AG09319 (cell line): ENCODE results near the gene REPS2.
"Not testable (repeated sequence)": the region's sequence is repeated elsewhere in the genome, so short reads cannot be mapped to it uniquely, and the experiment has no call there.

Experiments used
- DNase-seq: peaks from one replicate; pipeline ENCODE4 v3.0.0-alpha.2; 2010; ENCODE audit warnings: low read depth; ENCODE audit errors: extremely low read depth
- TF ChIP-seq, protein P1 (sequence below): IDR thresholded peaks from 2 replicates; pipeline ENCODE4 v1.5.1; 2011; ENCODE audit warnings: low read depth, mild to moderate bottlenecking, inconsistent platforms, low read length, moderate library complexity

Gene REPS2

GRCh38 chrX:16934185-16934584 is 12.3 kb upstream of the REPS2 start:
- DNase-seq: no peak
- TF ChIP-seq, protein P1, sequence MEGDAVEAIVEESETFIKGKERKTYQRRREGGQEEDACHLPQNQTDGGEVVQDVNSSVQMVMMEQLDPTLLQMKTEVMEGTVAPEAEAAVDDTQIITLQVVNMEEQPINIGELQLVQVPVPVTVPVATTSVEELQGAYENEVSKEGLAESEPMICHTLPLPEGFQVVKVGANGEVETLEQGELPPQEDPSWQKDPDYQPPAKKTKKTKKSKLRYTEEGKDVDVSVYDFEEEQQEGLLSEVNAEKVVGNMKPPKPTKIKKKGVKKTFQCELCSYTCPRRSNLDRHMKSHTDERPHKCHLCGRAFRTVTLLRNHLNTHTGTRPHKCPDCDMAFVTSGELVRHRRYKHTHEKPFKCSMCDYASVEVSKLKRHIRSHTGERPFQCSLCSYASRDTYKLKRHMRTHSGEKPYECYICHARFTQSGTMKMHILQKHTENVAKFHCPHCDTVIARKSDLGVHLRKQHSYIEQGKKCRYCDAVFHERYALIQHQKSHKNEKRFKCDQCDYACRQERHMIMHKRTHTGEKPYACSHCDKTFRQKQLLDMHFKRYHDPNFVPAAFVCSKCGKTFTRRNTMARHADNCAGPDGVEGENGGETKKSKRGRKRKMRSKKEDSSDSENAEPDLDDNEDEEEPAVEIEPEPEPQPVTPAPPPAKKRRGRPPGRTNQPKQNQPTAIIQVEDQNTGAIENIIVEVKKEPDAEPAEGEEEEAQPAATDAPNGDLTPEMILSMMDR: no peak

GRCh38 chrX:16946971-16947562 is 609 bp downstream of the REPS2 start:
- TF ChIP-seq, protein P1: no peak
- DNase-seq: no peak

DNA sequence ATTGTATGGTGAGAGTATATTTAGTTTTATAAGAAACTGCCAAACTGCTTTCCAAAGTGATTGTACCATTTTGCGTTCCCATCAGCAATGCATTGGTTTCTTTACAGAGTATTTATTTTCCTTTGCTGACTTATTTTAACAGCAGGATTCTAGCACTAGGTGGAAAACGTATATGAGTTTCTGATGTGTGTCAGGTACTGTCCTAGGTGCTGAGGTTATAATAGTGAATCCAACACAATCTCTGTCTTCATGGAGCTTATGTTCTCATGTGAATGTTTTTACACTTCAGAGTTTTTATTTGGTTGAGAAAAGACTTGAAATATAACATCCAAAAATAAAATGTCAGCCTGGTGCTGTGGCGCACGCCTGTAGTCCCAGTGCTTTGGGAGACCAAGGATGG is 4.0 kb downstream of the REPS2 start:
- TF ChIP-seq, protein P1: no peak
- no peak for DNase-seq

DNA sequence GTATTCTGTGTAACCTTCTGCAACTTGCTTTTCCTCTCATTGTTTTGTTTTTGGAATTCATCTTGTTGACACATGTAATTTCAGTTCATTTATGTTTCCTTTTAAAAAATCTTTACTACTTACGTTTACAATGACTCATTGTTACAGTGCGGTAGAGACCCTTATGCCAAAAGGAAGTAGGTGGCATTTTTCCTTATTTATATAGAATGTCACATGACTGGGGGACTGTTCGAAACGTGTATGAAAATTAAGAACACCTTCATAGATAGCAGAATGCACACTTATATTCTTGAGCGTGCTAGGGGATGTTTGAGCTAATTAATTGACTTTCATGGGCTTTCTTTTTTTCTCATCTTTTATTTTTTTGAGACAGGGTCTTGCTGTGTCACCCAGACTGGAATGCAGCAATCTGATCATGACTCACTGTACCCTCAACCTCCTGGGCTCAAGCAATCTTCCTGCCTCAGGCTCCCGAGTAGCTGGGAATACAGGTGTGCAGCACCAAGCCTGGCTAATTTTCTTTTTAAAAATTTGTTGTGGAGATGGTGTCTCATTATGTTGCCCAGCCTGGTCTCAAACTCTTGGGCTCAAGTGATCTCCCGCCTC is 7.3 kb downstream of the REPS2 start:
- TF ChIP-seq, protein P1: no peak
- no peak for DNase-seq

DNA sequence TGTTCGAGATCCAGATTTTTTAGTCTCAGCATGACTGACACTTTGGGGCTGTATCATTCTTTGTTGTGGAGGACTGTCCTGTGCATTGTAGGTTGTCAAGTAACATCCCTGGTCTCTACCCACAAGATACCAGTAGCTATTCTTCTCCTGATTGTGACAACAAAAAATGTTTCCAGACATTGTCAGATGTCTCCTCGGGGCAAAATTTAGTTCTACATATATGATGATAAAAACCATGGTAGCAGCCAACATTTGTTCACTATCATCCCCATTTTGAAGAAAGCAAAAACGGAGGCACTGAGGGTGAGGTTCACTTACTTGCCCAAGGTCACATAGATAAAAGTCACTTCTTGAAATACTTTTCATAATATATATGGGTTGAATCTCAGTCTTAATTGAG is 11.3 kb downstream of the REPS2 start:
- TF ChIP-seq, protein P1: no peak
- DNase-seq: no peak

DNA sequence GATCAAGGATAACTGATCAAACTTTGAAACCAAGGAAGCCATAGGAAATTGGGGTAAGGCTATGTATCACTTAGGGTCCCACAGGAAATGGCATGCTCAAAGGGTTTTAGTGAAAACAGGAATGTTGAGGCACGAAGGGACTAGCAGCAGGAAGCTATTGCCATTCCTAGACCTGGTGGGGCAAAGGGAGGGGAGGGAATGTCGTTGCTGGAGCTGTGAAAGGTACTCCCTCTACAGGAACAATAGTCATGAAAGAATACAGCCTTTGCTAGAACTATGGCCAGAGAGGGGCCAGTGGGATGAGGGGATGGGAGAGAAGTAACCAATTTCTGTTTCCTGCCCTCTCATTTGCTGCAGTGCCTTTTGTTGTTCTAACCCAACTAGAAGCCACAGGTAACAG is 11.9 kb downstream of the REPS2 start:
- TF ChIP-seq, protein P1: no peak
- no peak for DNase-seq

DNA sequence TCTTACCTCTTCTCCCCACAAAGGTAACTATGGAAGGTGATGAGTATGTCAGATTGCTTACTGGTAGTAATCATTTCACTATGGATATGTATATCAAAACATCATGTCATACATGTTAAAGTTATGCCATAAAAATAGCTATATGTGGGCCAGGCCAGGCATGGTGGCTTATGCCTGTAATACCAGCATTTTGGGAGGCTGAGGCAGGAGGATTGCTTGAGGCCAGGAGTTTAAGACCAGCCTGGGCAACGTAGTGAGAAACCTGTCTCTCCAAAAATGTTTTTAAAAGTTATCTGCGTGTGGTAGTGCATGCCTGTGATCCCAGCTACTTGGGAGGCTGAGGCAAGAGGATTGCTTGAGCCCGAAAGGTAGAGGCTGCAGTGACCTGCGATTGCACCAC is 16.2 kb downstream of the REPS2 start:
- DNase-seq: not testable (repeated sequence)

DNA sequence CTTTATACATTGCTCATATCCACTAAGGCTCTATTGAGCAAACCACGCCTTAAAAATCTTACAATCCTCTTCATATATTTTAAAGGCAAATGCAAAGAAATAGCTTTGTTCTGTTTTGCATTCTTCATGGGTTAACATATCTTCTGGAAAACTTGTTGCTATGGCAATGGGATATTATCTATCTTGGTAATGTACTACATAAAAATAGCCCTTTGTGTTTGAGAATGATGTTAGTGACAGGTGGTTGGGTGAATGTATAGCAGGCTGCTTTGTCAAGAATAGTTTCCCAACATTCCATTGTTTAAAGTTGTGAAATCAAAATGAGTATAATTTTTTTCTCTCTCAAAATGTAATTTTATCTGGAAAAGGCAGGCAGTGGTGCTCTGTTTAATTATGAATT is 16.8 kb downstream of the REPS2 start:
- TF ChIP-seq, protein P1: no peak
- DNase-seq: no peak

- not testable (repeated sequence) for DNase-seq
Measured at GRCh38 chrX:16964976-16965375, 18.5 kb downstream of the REPS2 start.
